ENCODE measurements around the gene HOXB1. TPM values are rescaled to one million over a fixed set of nuclear protein-coding genes. Genes with fewer than 3 reads are reported as not detected.
A peak's percentile ranks its signal among the peaks of the same experiment; 100 is the strongest.

The HOXB1 gene
- total and polyA plus RNA-seq, 2 experiments from 2014 or later, result not detected

DNA sequence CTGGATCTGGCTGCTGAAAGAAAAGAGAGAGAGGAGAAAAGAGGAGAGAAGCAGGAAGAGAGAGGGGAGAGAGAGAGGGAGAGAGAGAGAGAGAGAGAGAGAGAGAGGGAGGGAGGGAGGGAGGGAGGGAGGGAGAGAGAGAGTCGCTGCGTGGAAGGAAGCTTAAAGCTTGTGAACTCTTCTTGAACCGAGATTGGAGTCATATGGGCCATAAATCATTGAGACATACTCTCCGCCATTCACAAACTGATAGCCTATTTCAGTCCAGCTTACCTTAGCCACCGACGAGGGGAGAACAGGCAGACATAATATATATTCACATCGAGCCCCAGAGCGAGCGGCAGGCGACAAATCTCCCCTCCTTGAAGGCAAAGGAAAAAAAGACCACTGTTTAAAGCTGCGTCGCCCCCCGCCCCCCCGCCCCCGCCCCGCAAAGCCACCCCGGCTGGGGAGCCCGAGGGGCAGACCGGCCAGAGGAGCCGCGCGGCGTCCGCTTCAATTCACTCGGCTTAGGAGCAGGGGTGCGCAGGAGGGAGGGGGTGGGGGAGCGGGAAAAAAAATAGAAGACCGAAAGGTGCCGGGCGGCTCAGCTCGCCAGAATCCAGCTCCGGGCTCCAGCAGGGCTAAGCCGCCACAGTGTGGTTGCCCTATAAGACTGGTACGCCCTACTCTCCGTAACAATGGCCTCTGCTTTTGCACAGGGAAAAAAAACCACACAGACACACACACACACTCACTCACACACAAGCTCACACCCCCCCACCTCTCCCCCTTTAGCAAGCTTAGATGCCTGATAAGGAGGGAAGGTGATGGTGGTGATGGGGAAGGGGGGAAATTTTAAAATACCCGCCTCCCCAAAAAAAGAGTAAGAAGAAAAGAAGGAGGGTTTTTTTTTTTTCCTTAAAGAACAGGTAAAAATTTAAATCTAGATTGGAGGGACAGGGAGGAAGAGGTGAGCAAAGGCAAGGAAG lies 24.7 kb upstream of the HOXB1 start:
- peak; percentile 23 for ATAC-seq
- Mint-ChIP-seq H3K4me3 (peak overlapping the region; percentile 44), H3K9me3 (no peaks in the 10 kb centered on the region; the same call in 2 of the 3 replicates), H3K27ac (no peak overlapping the region), H3K36me3 (ENCODE audit: low read depth) (no peaks in the 10 kb centered on the region), H3K4me1 (peaks cover 31% of the 10 kb centered on the region), H3K27me3 (ENCODE audit: insufficient read depth, low read depth, poor library complexity) (peaks cover 99% of the 10 kb centered on the region)
- Histone ChIP-seq H3K4me2 (peak overlapping the region; percentile 71; the same call in 1 of the 2 replicates), H3F3A (replicated peaks; ENCODE audit: low read depth) (peaks cover 47% of the 10 kb centered on the region), H3K27me3 (ENCODE audit: insufficient read depth) (peaks cover 100% of the 10 kb centered on the region), H2AFZ (no peak overlapping the region), H3K79me2 (replicated peaks; ENCODE audit: insufficient read depth) (no peaks in the 10 kb centered on the region), H3K36me3 (ENCODE audit: insufficient read depth) (no peaks in the 10 kb centered on the region), H3K27ac (ENCODE audit: low read depth) (no peak overlapping the region), H3K4me3 (0 out of 2 replicates have a peak overlapping the region, but pooled peaks have one; percentile 39), H3K4me1 (ENCODE audit: insufficient read depth) (peaks cover 57% of the 10 kb centered on the region), H4K20me1 (replicated peaks; ENCODE audit: insufficient read depth) (peaks cover 52% of the 10 kb centered on the region), H3K9me2 (ENCODE audit: insufficient read depth) (no peaks in the 10 kb centered on the region)
- no peak for TF ChIP-seq CREB1 (CRISPR knock-in tag; IDR thresholded peaks at IDR 0.05; ENCODE audit: low read depth)
- peak; percentile 98 for TF ChIP-seq EZH2 (IDR thresholded peaks at IDR 0.05; ENCODE audit: low read depth, unreplicated experiment)
- no peak for DNase-seq (ENCODE audit: low spot score)

DNA sequence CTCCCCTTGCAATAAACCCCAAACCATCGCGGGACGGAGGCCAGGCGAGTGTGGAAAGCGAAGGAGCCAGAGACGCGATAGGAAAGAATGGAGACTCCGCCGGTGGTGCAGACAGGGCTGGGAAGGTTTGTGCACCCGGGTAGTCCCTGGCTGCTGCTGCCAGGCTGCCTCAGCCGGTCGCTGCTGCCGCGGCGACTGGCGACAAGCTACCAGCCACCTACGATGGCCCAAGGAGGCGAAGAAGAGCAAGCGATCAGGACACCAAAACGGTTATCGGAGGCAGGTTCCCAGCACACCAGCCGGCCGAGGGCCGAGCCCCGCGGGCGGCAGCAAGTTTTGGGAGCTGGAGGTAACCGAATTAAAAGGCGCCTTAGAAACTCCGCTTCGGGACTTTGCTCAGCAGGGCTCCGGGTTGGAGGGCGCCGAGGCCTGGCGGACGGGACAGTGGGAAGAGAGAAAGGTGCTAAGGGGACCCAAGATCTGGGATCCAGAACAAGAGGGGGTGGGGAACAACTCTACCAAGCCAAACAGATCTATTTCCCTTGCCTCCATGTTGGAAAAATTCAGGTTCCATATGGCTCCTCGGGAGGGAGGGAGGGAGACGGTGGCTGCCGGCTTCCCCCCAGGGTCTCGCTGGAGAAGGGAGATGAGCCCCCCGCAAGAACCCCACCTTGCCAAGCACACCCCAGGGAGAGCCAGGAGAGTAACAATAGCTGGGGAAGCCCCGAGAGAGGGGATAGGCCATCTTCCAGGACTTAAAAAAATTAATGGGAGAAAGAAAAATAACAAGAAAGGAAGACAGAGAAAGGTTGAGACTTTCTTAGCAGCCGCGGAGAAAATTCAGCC lies 23.8 kb upstream of the HOXB1 start:
- H3K4me3 ChIP-seq, result peak overlapping the region; percentile 39
- no peaks in the 10 kb centered on the region; the same call in 2 of the 3 replicates for H3K9me3 Mint-ChIP-seq
- TF ChIP-seq EZH2 (IDR thresholded peaks at IDR 0.05; ENCODE audit: low read depth, unreplicated experiment), result peak; percentile 94
- TF ChIP-seq, protein P1, sequence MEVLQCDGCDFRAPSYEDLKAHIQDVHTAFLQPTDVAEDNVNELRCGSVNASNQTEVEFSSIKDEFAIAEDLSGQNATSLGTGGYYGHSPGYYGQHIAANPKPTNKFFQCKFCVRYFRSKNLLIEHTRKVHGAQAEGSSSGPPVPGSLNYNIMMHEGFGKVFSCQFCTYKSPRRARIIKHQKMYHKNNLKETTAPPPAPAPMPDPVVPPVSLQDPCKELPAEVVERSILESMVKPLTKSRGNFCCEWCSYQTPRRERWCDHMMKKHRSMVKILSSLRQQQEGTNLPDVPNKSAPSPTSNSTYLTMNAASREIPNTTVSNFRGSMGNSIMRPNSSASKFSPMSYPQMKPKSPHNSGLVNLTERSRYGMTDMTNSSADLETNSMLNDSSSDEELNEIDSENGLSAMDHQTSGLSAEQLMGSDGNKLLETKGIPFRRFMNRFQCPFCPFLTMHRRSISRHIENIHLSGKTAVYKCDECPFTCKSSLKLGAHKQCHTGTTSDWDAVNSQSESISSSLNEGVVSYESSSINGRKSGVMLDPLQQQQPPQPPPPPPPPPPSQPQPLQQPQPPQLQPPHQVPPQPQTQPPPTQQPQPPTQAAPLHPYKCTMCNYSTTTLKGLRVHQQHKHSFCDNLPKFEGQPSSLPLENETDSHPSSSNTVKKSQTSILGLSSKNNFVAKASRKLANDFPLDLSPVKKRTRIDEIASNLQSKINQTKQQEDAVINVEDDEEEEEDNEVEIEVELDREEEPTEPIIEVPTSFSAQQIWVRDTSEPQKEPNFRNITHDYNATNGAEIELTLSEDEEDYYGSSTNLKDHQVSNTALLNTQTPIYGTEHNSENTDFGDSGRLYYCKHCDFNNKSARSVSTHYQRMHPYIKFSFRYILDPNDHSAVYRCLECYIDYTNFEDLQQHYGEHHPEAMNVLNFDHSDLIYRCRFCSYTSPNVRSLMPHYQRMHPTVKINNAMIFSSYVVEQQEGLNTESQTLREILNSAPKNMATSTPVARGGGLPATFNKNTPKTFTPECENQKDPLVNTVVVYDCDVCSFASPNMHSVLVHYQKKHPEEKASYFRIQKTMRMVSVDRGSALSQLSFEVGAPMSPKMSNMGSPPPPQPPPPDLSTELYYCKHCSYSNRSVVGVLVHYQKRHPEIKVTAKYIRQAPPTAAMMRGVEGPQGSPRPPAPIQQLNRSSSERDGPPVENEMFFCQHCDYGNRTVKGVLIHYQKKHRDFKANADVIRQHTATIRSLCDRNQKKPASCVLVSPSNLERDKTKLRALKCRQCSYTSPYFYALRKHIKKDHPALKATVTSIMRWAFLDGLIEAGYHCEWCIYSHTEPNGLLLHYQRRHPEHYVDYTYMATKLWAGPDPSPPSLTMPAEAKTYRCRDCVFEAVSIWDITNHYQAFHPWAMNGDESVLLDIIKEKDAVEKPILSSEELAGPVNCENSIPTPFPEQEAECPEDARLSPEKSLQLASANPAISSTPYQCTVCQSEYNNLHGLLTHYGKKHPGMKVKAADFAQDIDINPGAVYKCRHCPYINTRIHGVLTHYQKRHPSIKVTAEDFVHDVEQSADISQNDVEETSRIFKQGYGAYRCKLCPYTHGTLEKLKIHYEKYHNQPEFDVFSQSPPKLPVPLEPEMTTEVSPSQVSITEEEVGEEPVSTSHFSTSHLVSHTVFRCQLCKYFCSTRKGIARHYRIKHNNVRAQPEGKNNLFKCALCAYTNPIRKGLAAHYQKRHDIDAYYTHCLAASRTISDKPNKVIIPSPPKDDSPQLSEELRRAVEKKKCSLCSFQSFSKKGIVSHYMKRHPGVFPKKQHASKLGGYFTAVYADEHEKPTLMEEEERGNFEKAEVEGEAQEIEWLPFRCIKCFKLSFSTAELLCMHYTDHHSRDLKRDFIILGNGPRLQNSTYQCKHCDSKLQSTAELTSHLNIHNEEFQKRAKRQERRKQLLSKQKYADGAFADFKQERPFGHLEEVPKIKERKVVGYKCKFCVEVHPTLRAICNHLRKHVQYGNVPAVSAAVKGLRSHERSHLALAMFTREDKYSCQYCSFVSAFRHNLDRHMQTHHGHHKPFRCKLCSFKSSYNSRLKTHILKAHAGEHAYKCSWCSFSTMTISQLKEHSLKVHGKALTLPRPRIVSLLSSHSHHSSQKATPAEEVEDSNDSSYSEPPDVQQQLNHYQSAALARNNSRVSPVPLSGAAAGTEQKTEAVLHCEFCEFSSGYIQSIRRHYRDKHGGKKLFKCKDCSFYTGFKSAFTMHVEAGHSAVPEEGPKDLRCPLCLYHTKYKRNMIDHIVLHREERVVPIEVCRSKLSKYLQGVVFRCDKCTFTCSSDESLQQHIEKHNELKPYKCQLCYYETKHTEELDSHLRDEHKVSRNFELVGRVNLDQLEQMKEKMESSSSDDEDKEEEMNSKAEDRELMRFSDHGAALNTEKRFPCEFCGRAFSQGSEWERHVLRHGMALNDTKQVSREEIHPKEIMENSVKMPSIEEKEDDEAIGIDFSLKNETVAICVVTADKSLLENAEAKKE (CRISPR knock-in tag; IDR thresholded peaks at IDR 0.05), result no peak
- peak; percentile 39 for TF ChIP-seq EZH2phosphoT487 (IDR thresholded peaks at IDR 0.05; ENCODE audit: unreplicated experiment)
- H2AFZ ChIP-seq, result no peak overlapping the region
- H3K27me3 Mint-ChIP-seq (ENCODE audit: insufficient read depth, low read depth, poor library complexity), result peaks cover 99% of the 10 kb centered on the region
- no peak overlapping the region for H3K27ac Mint-ChIP-seq
- no peaks in the 10 kb centered on the region for H3K79me2 ChIP-seq (replicated peaks; ENCODE audit: insufficient read depth)
- DNase-seq (ENCODE audit: low spot score) (peak; percentile 40), ATAC-seq (no peak)
- peaks cover 46% of the 10 kb centered on the region for H4K20me1 ChIP-seq (replicated peaks; ENCODE audit: insufficient read depth)
- H3K4me1 ChIP-seq (ENCODE audit: insufficient read depth), result peaks cover 58% of the 10 kb centered on the region
- H3K4me1 Mint-ChIP-seq, result peaks cover 36% of the 10 kb centered on the region
- H3K27me3 ChIP-seq (ENCODE audit: insufficient read depth), result peaks cover 100% of the 10 kb centered on the region
- H3K36me3 ChIP-seq (ENCODE audit: insufficient read depth), result no peaks in the 10 kb centered on the region
- H3K4me3 Mint-ChIP-seq, result peak overlapping the region; percentile 44; the same call in 1 of the 3 replicates
- peak overlapping the region; percentile 71 for H3K4me2 ChIP-seq
- H3K27ac ChIP-seq (ENCODE audit: low read depth), result no peak overlapping the region
- H3K9me2 ChIP-seq (ENCODE audit: insufficient read depth), result no peaks in the 10 kb centered on the region
- no peaks in the 10 kb centered on the region for H3K36me3 Mint-ChIP-seq (ENCODE audit: low read depth)
- H3F3A ChIP-seq (replicated peaks; ENCODE audit: low read depth), result peaks cover 43% of the 10 kb centered on the region

Data from GM23338 (cell line).